ENCODE results near the gene TMEM168. TPM values are rescaled to one million over a fixed set of nuclear protein-coding genes. Genes with fewer than 3 reads are reported as not detected.

Gene TMEM168
- total and polyA plus RNA-seq, 7 experiments from 2014 or later = 6.0 to 30.1 (median 18.6) TPM

DNA sequence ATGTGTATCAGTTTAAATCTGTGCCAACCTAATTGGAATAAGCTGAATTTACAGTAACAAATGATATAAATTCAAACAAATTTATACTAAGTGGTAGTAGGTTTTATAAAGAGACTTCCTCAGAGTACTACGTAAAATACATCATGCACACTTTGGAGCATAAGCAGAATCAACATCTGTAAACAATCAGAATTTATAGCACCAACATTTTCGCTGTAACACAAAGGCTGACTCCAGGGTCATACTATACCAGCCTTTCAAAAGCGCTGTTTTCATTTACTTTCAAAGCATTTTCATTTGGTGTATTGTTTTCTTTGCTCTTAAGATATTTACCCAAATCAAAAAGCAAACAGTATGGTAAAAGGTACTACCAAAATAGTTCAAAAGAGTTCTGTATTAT is 29.3 kb upstream of the TMEM168 start:
- Mint-ChIP-seq H3K4me3 (no peak overlapping the region), H3K27ac (no peak overlapping the region), H3K9me3 (peaks cover 2 to 36% (median 11%) of the 10 kb centered on the region in 11 donors), H3K27me3 (no peaks in the 10 kb centered on the region), H3K36me3 (peaks cover 9 to 53% (median 45%) of the 10 kb centered on the region in 5 donors), H3K4me1 (no peaks in the 10 kb centered on the region)
- CTCF ChIA-PET = no interaction called here
- H3K4me3 ChIP-seq (ENCODE audit: low read length) = no peak overlapping the region
- H3K4me1 ChIP-seq (ENCODE audit: control insufficient read depth in 2 of 2, insufficient read depth in 2 of 2, low read length in 2 of 2) = no peaks in the 10 kb centered on the region
- ATAC-seq = no peak
- peaks cover 0 to 7% (median 0%) of the 10 kb centered on the region in 3 experiments for H3K36me3 ChIP-seq (ENCODE audit: control insufficient read depth in 2 of 3, insufficient read depth in 3 of 3, low read length in 3 of 3)
- DNase-seq = no peak
- POLR2A ChIA-PET = no interaction called here
- intact Hi-C loops (cut with micrococcal nuclease) = no loop called here
- H3K27me3 ChIP-seq (ENCODE audit: control insufficient read depth in 2 of 2, insufficient read depth in 2 of 2, low read length in 2 of 2) = no peaks in the 10 kb centered on the region
- no peak overlapping the region for H3K27ac ChIP-seq (ENCODE audit: low read depth, low read length)
- peaks cover 0 to 3% (median 0%) of the 10 kb centered on the region in 3 experiments for H3K9me3 ChIP-seq (ENCODE audit: control insufficient read depth in 2 of 3, low read length in 3 of 3)

DNA sequence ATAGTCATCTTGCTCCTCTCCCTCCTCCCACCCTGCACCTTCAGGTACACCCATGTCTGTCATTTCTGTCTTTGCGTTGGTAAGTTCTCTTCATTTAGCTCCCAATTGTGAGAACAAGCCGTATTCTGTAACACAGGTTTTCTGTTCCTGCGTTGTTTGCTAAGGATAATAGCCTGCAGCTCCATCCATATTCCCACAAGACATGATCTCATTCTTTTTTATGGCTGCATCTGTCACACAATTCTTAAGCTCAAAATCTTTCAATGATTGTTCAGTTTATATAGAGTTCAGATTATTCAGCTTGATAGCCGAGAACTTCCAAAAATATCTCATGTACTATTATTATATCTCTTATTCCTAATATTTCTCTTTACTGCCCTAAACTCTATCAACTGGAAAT is 16.0 kb upstream of the TMEM168 start:
- H3K36me3 Mint-ChIP-seq = peaks cover 0 to under 1% (median 0%) of the 10 kb centered on the region in 5 donors
- H3K4me1 Mint-ChIP-seq = no peaks in the 10 kb centered on the region
- H3K4me1 ChIP-seq (ENCODE audit: control insufficient read depth in 2 of 2, insufficient read depth in 2 of 2, low read length in 2 of 2) = no peaks in the 10 kb centered on the region
- no peaks in the 10 kb centered on the region for H3K9me3 ChIP-seq (ENCODE audit: control insufficient read depth in 2 of 3, low read length in 3 of 3)
- intact Hi-C loops (cut with micrococcal nuclease) = no loop called here
- CTCF ChIA-PET = interaction anchor here (0.7 kb wide), 1 partner anchor 310 kb away, joined by 3 read pairs; no protein-coding TSS in a partner anchor
- no peak overlapping the region for H3K4me3 ChIP-seq (ENCODE audit: low read length)
- H3K4me3 Mint-ChIP-seq = no peak overlapping the region
- no peaks in the 10 kb centered on the region for H3K36me3 ChIP-seq (ENCODE audit: control insufficient read depth in 2 of 3, insufficient read depth in 3 of 3, low read length in 3 of 3)
- peaks cover 0 to 17% (median 2%) of the 10 kb centered on the region in 11 donors for H3K9me3 Mint-ChIP-seq
- peaks cover 0 to 9% (median 8%) of the 10 kb centered on the region in 5 donors for H3K27me3 Mint-ChIP-seq
- POLR2A ChIA-PET = no interaction called here
- DNase-seq (no peak), ATAC-seq (no peak)
- H3K27me3 ChIP-seq (ENCODE audit: control insufficient read depth in 2 of 2, insufficient read depth in 2 of 2, low read length in 2 of 2) = no peaks in the 10 kb centered on the region
- no peak overlapping the region for H3K27ac Mint-ChIP-seq
- H3K27ac ChIP-seq (ENCODE audit: low read depth, low read length) = no peak overlapping the region

DNA sequence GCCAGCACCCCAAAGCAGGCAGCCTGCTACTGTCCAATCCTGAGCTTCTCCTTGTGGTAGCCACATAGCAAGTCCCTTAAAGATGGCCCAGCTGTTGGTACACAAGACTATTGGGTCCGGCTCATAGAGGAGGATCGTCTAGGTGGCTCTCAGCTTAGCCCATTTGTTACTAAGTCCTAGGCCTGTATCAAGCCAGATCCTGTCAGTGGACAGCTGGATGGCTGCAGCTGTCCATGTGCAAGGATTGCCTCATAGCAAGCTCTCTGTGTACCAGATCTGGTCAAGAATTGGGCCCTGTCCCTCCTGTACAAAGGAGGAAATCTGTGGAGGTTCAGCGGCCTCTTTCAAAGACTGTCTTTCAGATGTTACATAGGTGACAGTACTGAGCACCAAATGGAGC is 12.2 kb upstream of the TMEM168 start:
- Histone ChIP-seq H3K27me3 (ENCODE audit: control insufficient read depth in 2 of 2, insufficient read depth in 2 of 2, low read length in 2 of 2) (no peaks in the 10 kb centered on the region), H3K4me1 (ENCODE audit: control insufficient read depth in 2 of 2, insufficient read depth in 2 of 2, low read length in 2 of 2) (no peaks in the 10 kb centered on the region), H3K36me3 (ENCODE audit: control insufficient read depth in 2 of 3, insufficient read depth in 3 of 3, low read length in 3 of 3) (no peaks in the 10 kb centered on the region), H3K9me3 (ENCODE audit: control insufficient read depth in 2 of 3, low read length in 3 of 3) (no peaks in the 10 kb centered on the region), H3K4me3 (ENCODE audit: low read length) (no peak overlapping the region), H3K27ac (ENCODE audit: low read depth, low read length) (no peak overlapping the region)
- Mint-ChIP-seq H3K9me3 (no peaks in the 10 kb centered on the region), H3K27ac (no peak overlapping the region), H3K27me3 (peaks cover 0 to 9% (median 0%) of the 10 kb centered on the region in 5 donors), H3K4me1 (peaks cover 0 to 2% (median 0%) of the 10 kb centered on the region in 7 donors), H3K4me3 (no peak overlapping the region), H3K36me3 (no peaks in the 10 kb centered on the region)
- DNase-seq (no peak), ATAC-seq (no peak)
- intact Hi-C loops (cut with micrococcal nuclease) = no loop called here
- POLR2A ChIA-PET = no interaction called here
- CTCF ChIA-PET = no interaction called here

DNA sequence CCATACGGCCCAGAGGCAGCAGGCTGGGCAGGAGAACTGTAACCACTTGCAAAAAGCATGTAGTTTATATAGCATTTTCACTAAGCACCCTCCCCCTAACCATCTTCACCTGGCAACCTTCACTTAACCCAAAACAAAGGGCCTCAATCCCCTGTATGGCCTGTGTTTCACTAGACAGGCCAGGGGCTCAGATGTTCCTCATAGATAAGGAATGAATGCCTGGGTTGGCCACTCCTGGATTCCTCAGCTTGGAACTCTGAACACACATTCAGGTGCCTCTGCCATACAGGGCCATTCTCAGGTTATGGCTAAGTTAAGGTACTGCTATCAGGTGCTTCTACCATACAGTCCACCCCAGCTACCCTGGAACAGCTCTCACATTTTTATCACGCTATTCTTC is 10.3 kb upstream of the TMEM168 start:
- H3K4me3 Mint-ChIP-seq = no peak overlapping the region
- DNase-seq (no peak), ATAC-seq (peak; percentile 32)
- H3K4me3 ChIP-seq (ENCODE audit: low read length) = no peak overlapping the region
- H3K27me3 Mint-ChIP-seq = no peaks in the 10 kb centered on the region
- intact Hi-C loops (cut with micrococcal nuclease) = no loop called here
- ChIA-PET CTCF (no interaction called here), POLR2A (no interaction called here)
- H3K27me3 ChIP-seq (ENCODE audit: control insufficient read depth in 2 of 2, insufficient read depth in 2 of 2, low read length in 2 of 2) = no peaks in the 10 kb centered on the region
- no peak overlapping the region for H3K27ac ChIP-seq (ENCODE audit: low read depth, low read length)
- peak overlapping the region in 1 of 9 donors; percentile 6 for H3K27ac Mint-ChIP-seq
- H3K9me3 ChIP-seq (ENCODE audit: control insufficient read depth in 2 of 3, low read length in 3 of 3) = no peaks in the 10 kb centered on the region
- H3K36me3 ChIP-seq (ENCODE audit: control insufficient read depth in 2 of 3, insufficient read depth in 3 of 3, low read length in 3 of 3) = no peaks in the 10 kb centered on the region
- H3K9me3 Mint-ChIP-seq = no peaks in the 10 kb centered on the region
- H3K4me1 ChIP-seq (ENCODE audit: control insufficient read depth in 2 of 2, insufficient read depth in 2 of 2, low read length in 2 of 2) = no peaks in the 10 kb centered on the region
- H3K36me3 Mint-ChIP-seq = no peaks in the 10 kb centered on the region
- peaks cover 0 to 2% (median 0%) of the 10 kb centered on the region in 7 donors for H3K4me1 Mint-ChIP-seq

DNA sequence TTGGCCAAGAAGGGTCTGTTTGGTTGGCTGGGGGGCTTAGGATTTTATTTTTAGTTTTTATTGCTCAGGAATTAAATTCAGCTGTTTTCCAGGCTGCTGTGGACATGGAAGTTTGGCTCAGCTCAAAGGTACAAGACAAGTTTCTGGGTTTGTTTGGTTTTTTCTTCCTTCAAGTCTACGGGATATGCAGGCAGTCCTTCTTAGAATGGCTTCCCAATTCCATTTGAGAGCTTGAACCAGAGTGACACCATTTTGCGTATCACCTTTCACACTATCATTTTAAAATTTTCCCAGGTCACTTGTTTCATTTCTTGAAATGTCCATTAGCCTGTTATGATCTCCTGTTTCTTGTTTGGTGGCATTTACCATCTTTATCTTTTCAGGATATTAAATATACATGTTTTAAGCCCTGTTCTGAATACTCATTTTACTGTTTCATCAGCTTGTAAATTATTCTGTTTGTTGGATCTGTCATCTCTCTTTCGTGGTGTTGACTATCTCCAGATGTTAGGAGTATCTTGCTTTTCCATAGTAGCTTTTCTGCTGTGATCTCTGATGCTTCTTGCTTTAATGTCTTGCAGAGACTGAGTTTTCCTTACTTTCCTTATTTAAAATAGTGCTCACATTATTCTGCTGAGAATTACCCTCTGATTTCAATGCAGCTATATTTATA is 9.4 kb upstream of the TMEM168 start:
- POLR2A ChIA-PET = interaction anchor here (0.9 kb wide), 1 partner anchor 10 kb away, joined by 3 read pairs; no protein-coding TSS in a partner anchor
- H3K27ac Mint-ChIP-seq = no peak overlapping the region
- intact Hi-C loops (cut with micrococcal nuclease) = no loop called here
- no peaks in the 10 kb centered on the region for H3K36me3 Mint-ChIP-seq
- Histone ChIP-seq H3K36me3 (ENCODE audit: control insufficient read depth in 2 of 3, insufficient read depth in 3 of 3, low read length in 3 of 3) (no peaks in the 10 kb centered on the region), H3K4me3 (ENCODE audit: low read length) (no peak overlapping the region), H3K4me1 (ENCODE audit: control insufficient read depth in 2 of 2, insufficient read depth in 2 of 2, low read length in 2 of 2) (no peaks in the 10 kb centered on the region), H3K9me3 (ENCODE audit: control insufficient read depth in 2 of 3, low read length in 3 of 3) (no peaks in the 10 kb centered on the region), H3K27ac (ENCODE audit: low read depth, low read length) (no peak overlapping the region), H3K27me3 (ENCODE audit: control insufficient read depth in 2 of 2, insufficient read depth in 2 of 2, low read length in 2 of 2) (no peaks in the 10 kb centered on the region)
- H3K4me3 Mint-ChIP-seq = no peak overlapping the region
- no peaks in the 10 kb centered on the region for H3K27me3 Mint-ChIP-seq
- H3K4me1 Mint-ChIP-seq = peaks cover 0 to 3% (median 0%) of the 10 kb centered on the region in 7 donors
- DNase-seq (no peak), ATAC-seq (no peak)
- CTCF ChIA-PET = no interaction called here
- no peaks in the 10 kb centered on the region for H3K9me3 Mint-ChIP-seq

DNA sequence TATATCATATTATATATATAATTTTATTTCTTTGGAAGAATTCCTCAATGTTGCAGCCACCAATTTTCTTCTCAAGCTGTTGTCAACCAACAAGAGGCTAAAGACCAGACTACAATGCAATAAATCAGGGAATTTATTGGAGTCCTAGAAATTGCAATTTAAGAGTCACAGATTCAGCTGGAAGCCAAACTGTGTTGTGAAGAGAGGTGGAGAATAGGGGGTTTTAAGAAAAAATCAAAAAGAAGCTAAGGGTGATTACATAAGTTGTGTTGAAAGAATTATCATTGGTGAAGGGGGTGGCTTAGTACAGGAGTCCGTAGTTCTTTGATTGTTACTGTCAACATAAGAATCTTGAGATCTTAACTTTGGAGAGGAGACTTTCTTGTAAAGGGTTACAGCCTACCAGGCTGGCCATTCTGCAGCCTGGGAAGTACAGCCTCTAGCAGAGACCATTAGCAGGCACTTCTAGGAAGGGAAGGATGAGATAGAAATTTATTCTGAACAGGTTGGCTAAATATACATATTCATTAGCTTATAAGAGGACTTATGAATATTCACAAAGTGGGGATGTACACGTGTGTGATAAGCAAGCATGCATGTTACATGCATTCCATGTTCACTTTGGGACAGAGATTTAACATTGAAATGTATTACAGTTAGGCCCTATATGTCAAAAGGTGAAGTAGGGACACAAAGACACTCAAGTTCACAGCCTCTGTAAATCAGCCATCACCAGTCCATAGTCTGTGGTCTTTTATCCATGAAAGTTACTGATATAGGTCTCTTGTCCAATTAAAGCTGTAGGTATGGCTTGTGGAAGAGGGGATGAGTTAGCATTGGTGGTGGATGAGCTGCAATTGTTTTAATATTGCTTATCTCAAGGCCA is 8.3 kb upstream of the TMEM168 start:
- CTCF ChIA-PET = no interaction called here
- DNase-seq = peak in 4 of 9 donors; percentile 24 to 41 (median 32)
- intact Hi-C loops (cut with micrococcal nuclease) = loop anchor here in 1 of 2 donors (1.0 kb wide), 1 partner anchor 8 kb away; the partner anchor contains the start of gene TMEM168

More for the DNA sequence above, 8.3 kb upstream of the TMEM168 start:
- no peaks in the 10 kb centered on the region for H3K27me3 Mint-ChIP-seq
- Histone ChIP-seq H3K27ac (ENCODE audit: low read depth, low read length) (no peak overlapping the region), H3K4me1 (ENCODE audit: control insufficient read depth in 2 of 2, insufficient read depth in 2 of 2, low read length in 2 of 2) (no peaks in the 10 kb centered on the region), H3K4me3 (ENCODE audit: low read length) (no peak overlapping the region), H3K9me3 (ENCODE audit: control insufficient read depth in 2 of 3, low read length in 3 of 3) (no peaks in the 10 kb centered on the region), H3K36me3 (ENCODE audit: control insufficient read depth in 2 of 3, insufficient read depth in 3 of 3, low read length in 3 of 3) (no peaks in the 10 kb centered on the region), H3K27me3 (ENCODE audit: control insufficient read depth in 2 of 2, insufficient read depth in 2 of 2, low read length in 2 of 2) (no peaks in the 10 kb centered on the region)
- H3K4me3 Mint-ChIP-seq = no peak overlapping the region
- POLR2A ChIA-PET = interaction anchor here (0.9 to 1.3 kb wide), 2 partner anchors 11 to 141 kb away, joined by 3 read pairs; a partner anchor contains a TSS
- H3K4me1 Mint-ChIP-seq = peaks cover 0 to 3% (median 0%) of the 10 kb centered on the region in 7 donors
- H3K27ac Mint-ChIP-seq = peak overlapping the region in 3 of 9 donors; percentile 2 to 42 (median 26)
- peak; percentile 36 for ATAC-seq
- H3K36me3 Mint-ChIP-seq = no peaks in the 10 kb centered on the region
- H3K9me3 Mint-ChIP-seq = no peaks in the 10 kb centered on the region
